Neural progenitor cell (in vitro differentiated cells): ENCODE data around the gene ATP6V0A4.

Experiments used
- CTCF ChIP-seq: fragments of 200-600 bp; sonication (generic); IDR thresholded peaks from 2 replicates; pipeline ENCODE4 v1.5.1; 2017; ENCODE audit warnings: antibody characterized with exemption, mild to moderate bottlenecking
- EZH2 ChIP-seq: fragments of 200-600 bp; sonication (generic); IDR thresholded peaks from 2 replicates; pipeline ENCODE4 v1.6.1; 2017; ENCODE audit warnings: antibody characterized with exemption, mild to moderate bottlenecking, moderate library complexity
- EZH2phosphoT487 ChIP-seq: fragments of 200-600 bp; sonication (generic); IDR thresholded peaks from 2 replicates; pipeline ENCODE4 v1.6.1; 2017; ENCODE audit warnings: antibody characterized with exemption

GRCh38 chr7:138712652-138713051 lies 85.3 kb downstream of the ATP6V0A4 start:
- no peak for TF ChIP-seq CTCF
- no peak for TF ChIP-seq EZH2
- no peak for TF ChIP-seq EZH2phosphoT487
